Measurements from ENCODE around the gene SS18L1. TPM values are rescaled to one million over a fixed set of nuclear protein-coding genes. Genes with fewer than 3 reads are reported as not detected.

SS18L1 gene
- total RNA-seq, 4 donors from 2014 or later = 6.8 to 12.3 (median 11.1) TPM

GRCh38 chr20:62103508-62104233, 39.9 kb upstream of the SS18L1 start:
- peaks cover 39% of the 10 kb centered on the region for H3K27me3 ChIP-seq
- no peaks in the 10 kb centered on the region for H3K36me3 ChIP-seq
- H3K27ac ChIP-seq = no peak overlapping the region
- ATAC-seq = no peak
- peaks cover 0 to 60% (median 0%) of the 10 kb centered on the region in 3 donors for H3K9me3 ChIP-seq
- TF ChIP-seq CTCF (IDR thresholded peaks at IDR 0.05) (no peak), POLR2AphosphoS5 (IDR thresholded peaks at IDR 0.05) (no peak), POLR2A (IDR thresholded peaks at IDR 0.05) (no peak), EP300 (IDR thresholded peaks at IDR 0.05) (no peak)
- H3K4me1 ChIP-seq = no peaks in the 10 kb centered on the region
- WGBS, 2 donors (ENCODE audit: low coverage in 1 of 2) = 40 to 85% methylated on average over 2 to 8 of the region's 21 CpGs
- no peak overlapping the region for H3K4me3 ChIP-seq

GRCh38 chr20:62104234-62104789, 39.3 kb upstream of the SS18L1 start:
- ATAC-seq = no peak

GRCh38 chr20:62104791-62105345, 38.7 kb upstream of the SS18L1 start:
- ATAC-seq = no peak
- Histone ChIP-seq H3K27ac (no peak overlapping the region), H3K36me3 (no peaks in the 10 kb centered on the region), H3K4me3 (no peak overlapping the region), H3K9me3 (peaks cover 0 to 70% (median 0%) of the 10 kb centered on the region in 3 donors), H3K4me1 (no peaks in the 10 kb centered on the region), H3K27me3 (peaks cover 39% of the 10 kb centered on the region)
- WGBS, 2 donors (ENCODE audit: low coverage in 1 of 2) = 23 to 27% methylated on average over 4 to 7 of the region's 7 CpGs
- TF ChIP-seq EP300 (IDR thresholded peaks at IDR 0.05) = no peak

More at GRCh38 chr20:62104234-62104789, 39.3 kb upstream of the SS18L1 start:
- Histone ChIP-seq H3K27me3 (peaks cover 39% of the 10 kb centered on the region), H3K36me3 (no peaks in the 10 kb centered on the region), H3K27ac (no peak overlapping the region), H3K9me3 (peaks cover 0 to 66% (median 0%) of the 10 kb centered on the region in 3 donors), H3K4me3 (no peak overlapping the region), H3K4me1 (no peaks in the 10 kb centered on the region)
- WGBS, 2 donors (ENCODE audit: low coverage in 1 of 2) = 17% methylated on average over 3 to 5 of the region's 15 CpGs
- TF ChIP-seq POLR2A (IDR thresholded peaks at IDR 0.05) (no peak), POLR2AphosphoS5 (IDR thresholded peaks at IDR 0.05) (no peak), EP300 (IDR thresholded peaks at IDR 0.05) (no peak), CTCF (IDR thresholded peaks at IDR 0.05) (no peak)

GRCh38 chr20:62105592-62105991, 38.0 kb upstream of the SS18L1 start:
- no peak overlapping the region for H3K4me3 ChIP-seq
- H3K27me3 ChIP-seq = peaks cover 39% of the 10 kb centered on the region
- H3K9me3 ChIP-seq = peaks cover 0 to 70% (median 0%) of the 10 kb centered on the region in 3 donors
- H3K36me3 ChIP-seq = no peaks in the 10 kb centered on the region
- WGBS, 2 donors (ENCODE audit: low coverage in 1 of 2) = 75 to 85% methylated on average over 1 to 4 of the region's 5 CpGs
- ATAC-seq = no peak
- no peaks in the 10 kb centered on the region for H3K4me1 ChIP-seq
- TF ChIP-seq POLR2AphosphoS5 (IDR thresholded peaks at IDR 0.05) (no peak), EP300 (IDR thresholded peaks at IDR 0.05) (no peak), CTCF (IDR thresholded peaks at IDR 0.05) (no peak), POLR2A (IDR thresholded peaks at IDR 0.05) (no peak)
- no peak overlapping the region for H3K27ac ChIP-seq

- WGBS, 2 donors (ENCODE audit: low coverage in 1 of 2) = 87 to 93% methylated on average over 3 to 5 of the region's 6 CpGs
- H3K36me3 ChIP-seq = no peaks in the 10 kb centered on the region
- H3K9me3 ChIP-seq = peaks cover 0 to 77% (median 0%) of the 10 kb centered on the region in 3 donors
- no peak overlapping the region for H3K27ac ChIP-seq
- TF ChIP-seq POLR2AphosphoS5 (IDR thresholded peaks at IDR 0.05) = no peak
- no peak for TF ChIP-seq POLR2A (IDR thresholded peaks at IDR 0.05)
- TF ChIP-seq CTCF (IDR thresholded peaks at IDR 0.05) = no peak
- TF ChIP-seq EP300 (IDR thresholded peaks at IDR 0.05) = no peak
- peaks cover 34% of the 10 kb centered on the region for H3K27me3 ChIP-seq
- no peak overlapping the region for H3K4me3 ChIP-seq
- ATAC-seq = no peak
- H3K4me1 ChIP-seq = no peaks in the 10 kb centered on the region
Measured at GRCh38 chr20:62111148-62111547, 32.4 kb upstream of the SS18L1 start.
